NCI-H748 (cell line): ENCODE measurements around the gene SPTBN1.

ENCODE experiments used
- DNase-seq: peaks from one replicate; lab custom pipeline; 2025; ENCODE audit not compliant: unreplicated experiment; lab: John Stamatoyannopoulos, UW

SPTBN1 gene

DNA sequence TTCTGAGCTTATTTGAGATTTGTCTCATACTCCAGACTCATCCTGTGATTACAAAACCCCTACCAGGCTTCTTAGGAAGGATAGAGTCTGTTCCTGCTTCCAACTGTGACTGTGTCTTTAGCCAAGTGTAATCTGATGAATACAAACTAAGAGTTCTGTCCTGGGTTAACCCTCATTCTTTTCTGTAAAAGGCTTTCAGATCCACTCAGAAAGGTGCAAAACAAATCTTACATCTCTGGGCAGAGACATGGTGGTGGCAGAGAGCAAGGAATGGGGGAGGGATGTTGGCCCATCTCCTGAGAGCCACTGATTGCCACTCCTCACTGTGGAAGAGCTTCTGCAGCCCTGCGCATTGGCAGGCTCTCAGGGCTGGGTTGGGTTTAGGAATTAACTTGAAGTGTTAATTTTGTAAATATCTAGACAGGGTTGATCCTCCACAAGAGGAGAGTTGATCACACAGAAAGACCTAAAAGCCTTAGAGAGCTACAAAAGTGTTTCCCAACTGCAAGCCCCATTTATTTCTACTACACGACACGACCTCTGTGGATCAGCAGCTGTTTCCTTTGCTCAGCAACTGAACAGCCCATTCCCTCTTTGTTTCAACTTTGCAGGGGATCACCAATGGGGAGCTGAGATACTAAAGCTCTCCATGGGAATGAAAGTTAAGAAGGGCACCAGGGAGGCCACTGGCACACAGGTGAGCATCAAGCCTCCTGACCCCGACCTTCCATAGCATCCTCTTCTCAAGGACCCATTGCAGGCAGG is 23.7 kb upstream of the SPTBN1 start:
- no peak for DNase-seq

GRCh38 chr2:54434229-54434628 is 21.9 kb upstream of the SPTBN1 start:
- DNase-seq: no peak

- DNase-seq: no peak
These were observed 21.4 kb upstream of the SPTBN1 start for GRCh38 chr2:54434711-54435110.

GRCh38 chr2:54435325-54436226 is 20.6 kb upstream of the SPTBN1 start:
- no peak for DNase-seq

DNA sequence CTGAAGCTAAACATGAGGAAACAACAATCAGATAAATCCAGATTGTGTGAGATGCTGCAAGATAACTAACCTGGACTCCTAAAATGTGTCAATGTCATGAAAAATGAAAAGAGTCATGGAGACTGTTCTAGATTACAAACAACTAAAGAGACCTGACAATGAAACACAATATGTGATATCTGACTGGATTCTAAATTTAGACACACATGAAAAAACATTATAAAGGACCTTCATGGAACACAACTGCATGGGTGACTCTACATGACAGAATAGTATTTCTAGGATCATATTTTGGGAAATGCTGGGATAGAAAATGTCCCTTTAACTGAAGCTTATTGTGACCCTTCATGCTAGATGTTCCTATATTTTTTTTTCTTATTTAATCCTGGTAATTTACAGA is 18.5 kb upstream of the SPTBN1 start:
- DNase-seq: no peak

DNA sequence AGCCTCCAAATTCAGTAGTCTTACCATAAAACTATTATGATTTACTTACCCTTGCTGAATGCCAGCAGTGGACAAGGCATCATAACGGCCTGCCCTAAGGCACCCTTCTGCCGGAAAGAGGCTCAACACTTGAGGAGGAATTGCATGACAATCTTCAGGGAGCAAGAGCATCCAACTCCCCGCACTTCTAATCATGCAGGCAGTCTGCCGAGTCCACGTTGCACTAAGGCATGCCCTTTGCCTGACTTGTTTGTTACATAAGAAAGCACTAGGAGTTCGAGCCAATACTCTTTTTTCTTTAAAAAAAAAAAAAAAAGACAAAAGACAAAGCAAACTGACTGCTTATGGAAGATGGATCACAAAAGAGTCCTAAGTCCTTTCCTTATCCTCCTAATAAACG is 17.9 kb upstream of the SPTBN1 start:
- DNase-seq: no peak

- no peak for DNase-seq
These were observed 16.5 kb upstream of the SPTBN1 start for GRCh38 chr2:54439582-54439981.

GRCh38 chr2:54440050-54440449 is 16.1 kb upstream of the SPTBN1 start:
- no peak for DNase-seq

DNA sequence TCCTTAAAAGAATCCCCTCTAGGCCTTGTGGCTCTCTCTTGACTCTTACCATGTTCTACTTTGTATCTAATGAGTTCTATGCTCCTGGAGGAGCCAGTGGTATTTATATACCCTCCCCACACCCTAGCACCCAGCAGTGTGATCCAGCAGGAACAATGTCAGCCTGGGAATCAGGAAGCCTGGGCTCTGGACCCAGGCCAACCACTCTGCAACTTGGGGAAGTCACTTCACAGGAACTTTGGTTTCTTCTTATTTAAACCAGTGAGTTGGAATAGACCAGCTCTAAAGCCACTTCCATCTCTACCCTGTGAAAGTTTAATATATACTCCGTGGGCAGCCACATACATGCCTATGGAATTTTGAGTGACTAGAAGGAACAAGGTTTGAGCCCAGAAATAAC is 11.6 kb upstream of the SPTBN1 start:
- no peak for DNase-seq

DNA sequence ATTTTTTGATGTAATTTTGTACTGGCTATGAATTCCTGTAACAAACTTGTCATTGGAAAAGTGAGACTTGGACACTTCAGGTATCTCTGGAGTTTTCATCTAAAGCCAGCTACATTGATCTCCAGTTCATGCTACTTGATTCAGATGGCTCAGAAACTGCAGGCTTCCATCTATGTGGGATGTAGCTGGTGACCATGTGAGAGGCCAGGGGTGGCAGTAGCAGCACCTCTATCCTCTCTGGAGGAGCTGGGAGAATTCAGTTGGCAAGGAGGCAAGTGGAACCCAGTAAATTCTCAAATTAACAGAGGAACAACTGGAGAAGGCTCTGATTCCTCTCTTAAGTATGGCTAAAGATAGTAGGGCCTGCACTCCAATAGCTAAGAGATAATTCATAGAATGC is 10.0 kb upstream of the SPTBN1 start:
- no peak for DNase-seq

DNA sequence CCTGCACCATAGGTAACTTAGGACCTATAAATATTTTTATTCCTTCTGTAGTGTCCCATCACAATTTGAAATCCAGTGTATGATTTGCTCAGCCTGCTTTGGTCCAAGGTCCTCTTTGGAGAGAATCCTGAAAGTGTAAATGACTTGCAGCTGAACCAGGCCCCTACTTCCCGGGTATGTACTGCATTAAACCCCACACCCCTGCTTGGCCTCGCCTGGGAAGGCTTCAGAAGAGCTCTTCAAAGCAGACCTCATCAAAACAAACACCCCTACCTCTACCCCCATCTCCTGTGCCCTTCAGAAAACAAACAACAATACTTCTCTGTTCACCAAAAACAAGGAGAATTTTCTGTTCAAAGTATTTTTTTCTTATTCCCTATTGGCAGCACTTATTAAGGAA is 9.5 kb upstream of the SPTBN1 start:
- no peak for DNase-seq

DNA sequence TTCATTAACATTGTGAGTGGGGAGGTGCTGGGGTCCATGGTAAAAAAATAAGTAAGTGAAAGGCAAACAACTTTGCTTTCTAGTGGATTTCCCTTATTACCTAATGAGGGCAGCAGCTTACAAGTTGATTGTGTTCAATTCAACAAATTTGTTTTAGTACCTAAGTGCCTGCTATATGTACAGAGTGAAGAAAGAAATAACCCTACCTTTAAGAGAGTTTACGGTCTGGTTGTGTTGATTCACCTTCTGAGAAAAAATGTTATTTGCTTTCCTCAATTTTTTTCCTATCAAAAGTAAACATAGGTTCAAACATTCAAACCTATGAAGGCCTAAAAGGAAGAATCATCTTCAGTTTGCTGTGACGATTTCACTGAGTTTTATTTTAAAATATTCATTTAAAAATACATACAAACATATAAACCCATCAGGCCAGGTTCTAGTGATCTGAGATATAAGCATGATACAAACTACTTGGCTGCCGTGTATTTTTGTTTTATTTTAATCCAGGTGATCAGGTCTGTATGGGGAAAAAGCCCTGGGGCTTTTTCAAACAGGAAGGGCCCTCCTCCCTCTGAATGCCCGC is 1.5 kb upstream of the SPTBN1 start:
- no peak for DNase-seq

DNA sequence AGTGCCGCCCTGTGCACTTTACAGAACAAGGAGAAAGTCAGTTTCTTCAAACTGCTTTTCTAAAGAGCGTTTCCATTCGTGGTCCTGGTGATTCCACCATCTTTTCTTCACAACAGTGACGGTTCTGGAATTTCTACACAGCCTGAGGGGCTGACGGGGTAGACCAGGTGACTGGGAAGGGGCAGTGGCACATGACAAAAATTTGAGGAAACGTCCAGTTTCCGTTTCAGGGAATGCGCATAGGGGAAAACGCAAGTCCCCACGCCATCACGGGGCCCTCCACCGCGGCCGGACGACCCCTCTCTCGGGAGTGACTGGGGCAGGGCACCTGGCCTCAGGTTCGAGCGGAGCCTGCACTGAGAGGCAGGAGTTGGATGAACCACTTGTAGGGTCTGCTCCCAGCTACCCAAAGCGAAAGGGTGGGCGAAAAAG is 980 bp upstream of the SPTBN1 start:
- peak; percentile 42 for DNase-seq

- DNase-seq: no peak
These were observed 160 bp downstream of the SPTBN1 start for GRCh38 chr2:54456362-54456611.

DNA sequence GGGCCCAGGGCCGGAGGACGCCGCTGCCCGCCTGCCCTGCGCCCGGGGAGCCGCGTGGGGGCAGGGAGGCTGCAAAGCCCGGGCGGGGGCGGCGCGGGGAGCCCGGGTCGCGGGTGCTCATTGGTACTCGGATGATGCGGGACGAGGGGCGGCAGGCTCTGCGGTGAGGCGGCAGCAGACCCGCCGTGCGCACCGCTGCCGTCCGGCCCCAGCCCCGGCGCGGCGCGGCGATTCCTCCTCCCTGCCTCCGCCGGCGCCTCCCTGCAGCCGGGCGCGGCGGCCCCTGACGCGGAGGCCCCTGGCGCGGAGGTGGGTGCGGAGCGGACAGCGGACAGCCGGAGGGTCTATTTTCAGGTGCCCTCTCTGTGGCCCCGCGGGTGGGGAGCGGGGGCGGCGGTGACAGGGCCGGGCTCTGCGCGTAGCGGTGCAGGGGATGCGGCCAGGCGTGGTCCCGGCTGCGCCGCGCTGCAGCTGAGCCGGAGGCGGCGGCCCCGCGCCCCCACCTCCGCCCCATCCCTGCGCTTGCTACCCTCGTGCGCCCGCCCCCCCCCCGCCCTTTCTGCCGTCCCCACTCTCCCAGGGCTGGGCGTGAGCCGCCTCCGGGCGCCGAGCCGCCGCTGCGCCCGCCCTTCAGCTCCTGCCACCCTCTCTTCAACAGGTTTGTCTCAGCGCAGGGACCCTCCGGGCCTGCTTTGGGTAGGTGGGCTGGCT is 640 bp downstream of the SPTBN1 start:
- peak; percentile 71 for DNase-seq

DNA sequence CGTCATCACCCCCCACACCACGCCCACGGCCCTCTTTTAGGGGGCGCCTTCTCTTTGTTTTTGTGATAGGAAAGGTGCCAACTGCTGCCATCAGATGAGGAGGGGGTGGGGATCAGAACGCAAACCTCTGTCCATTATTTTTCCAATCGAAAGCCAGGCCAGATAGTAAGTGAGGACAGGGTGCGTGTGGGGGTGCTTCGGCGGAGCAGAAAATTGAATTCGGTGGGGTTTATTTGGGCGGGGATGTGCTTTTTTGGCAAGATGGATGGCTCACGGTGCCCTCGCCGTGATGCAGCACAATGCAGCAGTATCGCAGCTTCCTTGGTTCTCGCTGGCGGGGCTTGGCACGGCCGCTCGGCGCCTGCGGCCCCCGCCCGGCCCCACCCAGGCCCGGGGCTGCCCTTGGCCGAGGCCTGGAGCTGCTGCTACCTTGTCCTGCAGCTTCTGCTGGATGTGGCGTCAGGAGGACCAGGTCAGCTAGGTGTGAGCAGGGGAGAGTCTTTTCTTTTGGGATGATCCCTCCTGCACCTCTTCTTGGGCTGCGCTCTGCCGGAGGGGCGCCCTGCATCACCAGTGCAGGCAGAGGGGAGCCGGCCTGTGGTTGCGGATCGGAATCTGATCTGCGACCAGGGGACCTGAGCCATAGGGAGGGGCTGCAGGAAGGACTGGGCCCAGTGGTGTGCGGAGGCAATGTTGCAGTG is 1.3 kb downstream of the SPTBN1 start:
- peak; percentile 77 for DNase-seq

DNA sequence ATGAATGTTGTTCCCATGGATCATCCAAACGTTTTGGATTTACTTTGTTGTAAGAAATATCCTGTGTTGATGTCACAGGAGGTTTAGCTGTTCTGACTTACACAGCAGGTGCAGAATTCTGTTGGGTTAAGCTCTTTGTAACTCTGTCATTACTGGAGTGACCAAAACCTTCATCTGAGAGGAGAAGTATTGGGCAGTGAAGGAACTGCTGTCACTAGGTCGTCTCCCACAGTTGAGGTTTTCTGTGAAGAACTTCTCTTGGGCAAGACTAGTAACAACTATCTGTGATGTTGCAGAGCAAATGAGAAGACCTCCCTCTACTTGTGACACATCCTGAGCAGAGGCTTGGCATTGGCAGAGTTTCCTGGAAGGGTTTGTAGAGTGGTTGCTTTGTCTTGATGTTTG is 2.9 kb downstream of the SPTBN1 start:
- no peak for DNase-seq

- DNase-seq: peak; percentile 11
These were observed 5.1 kb downstream of the SPTBN1 start for GRCh38 chr2:54461261-54461660.

GRCh38 chr2:54464341-54464740 is 8.2 kb downstream of the SPTBN1 start:
- DNase-seq: no peak

- no peak for DNase-seq
These were observed 9.0 kb downstream of the SPTBN1 start for GRCh38 chr2:54465143-54465542.

GRCh38 chr2:54466870-54467269 is 10.7 kb downstream of the SPTBN1 start:
- DNase-seq: no peak
